HG02852 (cell line): ENCODE results near the gene DCLRE1B.
"Not testable (repeated sequence)": the region's sequence is repeated elsewhere in the genome, so short reads cannot be mapped to it uniquely, and the experiment has no call there.

ENCODE experiments used
- ATAC-seq: cut with Tn5 transposase; IDR thresholded peaks from one replicate; pipeline ENCODE4 v1.9.1; 2021; ENCODE audit warnings: mild to moderate bottlenecking, moderate library complexity; ENCODE audit not compliant: unreplicated experiment

Gene DCLRE1B

DNA sequence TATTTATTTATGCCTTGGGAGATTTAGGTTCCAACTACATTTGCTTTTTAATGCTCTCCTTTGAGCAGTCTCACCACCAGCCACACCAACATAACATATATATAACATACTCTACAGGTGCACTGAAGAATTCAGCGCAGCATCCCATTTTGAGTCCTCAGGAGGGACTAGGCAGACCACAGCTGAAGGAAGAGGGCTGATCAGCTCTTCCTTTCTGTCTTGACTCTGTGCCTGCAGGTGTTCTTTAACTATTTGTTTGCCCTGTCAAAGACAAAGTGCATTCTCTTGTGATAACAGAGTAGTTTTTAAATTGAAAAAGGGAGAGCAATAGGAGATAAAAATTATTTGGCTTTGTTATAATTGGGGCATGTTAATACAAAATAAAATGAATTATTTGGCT is 41.0 kb downstream of the DCLRE1B start:
- ATAC-seq = no peak

DNA sequence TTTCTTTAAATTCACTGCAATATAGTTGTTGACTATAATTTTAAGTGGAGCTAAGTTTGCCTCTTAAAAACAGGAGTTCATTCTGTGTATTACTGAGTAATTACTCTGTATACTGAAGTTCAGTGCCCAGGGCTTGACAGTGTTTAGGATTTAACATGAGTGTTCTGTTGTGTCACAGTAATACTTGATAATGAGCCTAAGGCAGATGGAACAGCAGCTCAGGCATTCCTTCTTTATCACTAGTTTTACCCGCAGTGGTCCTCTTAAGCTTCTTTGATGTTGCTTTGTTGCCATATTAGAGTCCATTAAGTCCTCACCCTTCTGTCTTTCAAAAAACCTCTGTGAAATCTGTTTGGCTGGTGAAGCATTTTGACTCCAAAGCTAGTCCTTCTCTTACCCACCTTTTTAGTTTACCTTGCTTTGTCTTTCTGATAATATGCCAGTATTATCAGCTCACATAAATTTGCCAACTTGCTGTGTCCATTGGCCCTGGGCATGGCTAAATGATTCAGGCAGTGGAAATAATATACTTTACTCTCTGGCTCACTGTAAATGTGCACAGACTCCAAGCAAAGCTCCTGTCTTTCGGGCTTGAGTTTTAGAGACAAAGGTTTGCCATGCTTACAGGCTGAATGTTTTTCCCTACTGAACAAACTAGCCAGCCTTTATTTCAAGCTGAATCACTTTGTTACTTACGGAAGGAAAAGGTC is 41.7 kb downstream of the DCLRE1B start:
- ATAC-seq = no peak

GRCh38 chr1:113947388-113948107 is 42.4 kb downstream of the DCLRE1B start:
- no peak for ATAC-seq

DNA sequence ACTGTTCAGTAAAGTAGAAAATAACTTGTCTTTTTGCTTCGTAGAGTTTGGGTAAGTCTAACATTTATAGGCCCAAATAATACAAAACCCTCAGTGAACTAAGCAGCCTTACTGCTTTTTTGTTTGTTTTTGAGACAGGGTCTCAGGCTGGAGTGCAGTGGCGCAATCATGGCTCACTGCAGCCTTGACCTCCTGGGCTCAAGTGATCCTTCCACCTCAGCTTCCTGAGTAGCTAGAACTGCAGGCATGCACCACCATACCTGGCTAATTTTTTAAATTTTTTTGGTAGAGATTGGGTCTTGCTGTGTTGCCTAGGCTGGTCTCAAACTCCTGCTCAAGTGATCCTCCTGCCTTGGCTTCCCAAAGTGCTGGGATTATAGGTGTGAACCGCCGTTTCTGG is 43.0 kb downstream of the DCLRE1B start:
- ATAC-seq = not testable (repeated sequence)

DNA sequence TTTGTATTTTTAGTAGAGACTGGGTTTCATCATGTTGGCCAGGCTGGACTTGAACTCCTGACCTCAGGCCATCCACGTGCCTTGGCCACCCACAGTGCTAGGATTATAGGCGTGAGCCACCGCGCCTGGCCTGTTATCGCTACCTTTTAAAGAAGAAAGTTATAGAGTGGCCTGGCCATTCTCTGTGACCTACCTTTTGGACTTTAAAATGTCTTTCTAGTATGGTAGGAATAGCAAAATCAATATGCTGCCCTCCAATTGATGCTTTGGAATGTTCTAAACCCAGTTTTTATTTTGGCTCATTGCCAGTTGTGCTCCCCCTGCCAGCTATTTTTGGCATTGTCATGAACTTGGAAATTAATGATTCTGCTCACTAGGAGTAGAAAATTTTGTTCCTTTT is 43.9 kb downstream of the DCLRE1B start:
- ATAC-seq = no peak

GRCh38 chr1:113950908-113951307 is 45.8 kb downstream of the DCLRE1B start:
- no peak for ATAC-seq

GRCh38 chr1:113951719-113952118 is 46.6 kb downstream of the DCLRE1B start:
- no peak for ATAC-seq

GRCh38 chr1:113957984-113958383 is 52.9 kb downstream of the DCLRE1B start:
- ATAC-seq = no peak

GRCh38 chr1:113958691-113959090 is 53.6 kb downstream of the DCLRE1B start:
- ATAC-seq = no peak

GRCh38 chr1:113963281-113963906 is 58.3 kb downstream of the DCLRE1B start:
- no peak for ATAC-seq
